Progenitor cell of endocrine pancreas (in vitro differentiated cells): ENCODE measurements around the gene LMOD3. TPM values are rescaled to one million over a fixed set of nuclear protein-coding genes. Genes with fewer than 3 reads are reported as not detected.

Experiments used
- DNase-seq: peaks from one replicate; pipeline ENCODE4 v3.0.0; 2021; ENCODE audit warnings: low spot score; ENCODE audit not compliant: unreplicated experiment
- H3K27ac Mint-ChIP-seq: 2 replicates; pipeline ENCODE4 v1.8.0; 2021; ENCODE audit warnings: mild to moderate bottlenecking, moderate library complexity, mixed read lengths
- H3K27me3 Mint-ChIP-seq: 2 replicates; pipeline ENCODE4 v1.8.0; 2021; ENCODE audit warnings: mixed read lengths
- H3K36me3 Mint-ChIP-seq: 2 replicates; pipeline ENCODE4 v1.8.0; 2022; ENCODE audit warnings: mixed read lengths; ENCODE audit not compliant: insufficient read depth
- H3K4me1 Mint-ChIP-seq: 2 replicates; pipeline ENCODE4 v1.8.0; 2021; ENCODE audit warnings: low read depth, mixed read lengths
- H3K4me3 Mint-ChIP-seq: 2 replicates; pipeline ENCODE4 v1.8.0; 2021; ENCODE audit warnings: low read depth, mild to moderate bottlenecking, moderate library complexity, mixed read lengths
- H3K9me3 Mint-ChIP-seq: 2 replicates; pipeline ENCODE4 v1.8.0; 2021; ENCODE audit warnings: low read depth, mixed read lengths
- CTCF ChIP-seq: fragments of 200-600 bp; sonication (generic); IDR thresholded peaks from one replicate; pipeline ENCODE4 v1.5.0; 2021; ENCODE audit warnings: antibody characterized with exemption, mild to moderate bottlenecking; ENCODE audit not compliant: unreplicated experiment
- total RNA-seq: library from RNA; stranded (reverse); gene quantifications from 2 replicates; pipeline ENCODE4 v1.2.1, GENCODE V29; 2021

The LMOD3 gene
- total RNA-seq, 1 donor from 2014 or later = not detected

- Mint-ChIP-seq H3K27me3 (no peaks in the 10 kb centered on the region), H3K4me3 (no peak overlapping the region), H3K27ac (no peak overlapping the region), H3K36me3 (peaks cover 12% of the 10 kb centered on the region), H3K9me3 (no peaks in the 10 kb centered on the region), H3K4me1 (peaks cover 2% of the 10 kb centered on the region)
- TF ChIP-seq CTCF = no peak
- DNase-seq = no peak
Measured at GRCh38 chr3:69065318-69065964, 57.0 kb downstream of the LMOD3 start.

GRCh38 chr3:69063636-69064035, 58.8 kb downstream of the LMOD3 start:
- H3K36me3 Mint-ChIP-seq = peaks cover 22% of the 10 kb centered on the region
- H3K4me1 Mint-ChIP-seq = peaks cover 2% of the 10 kb centered on the region
- H3K4me3 Mint-ChIP-seq = no peak overlapping the region
- no peaks in the 10 kb centered on the region for H3K9me3 Mint-ChIP-seq
- DNase-seq = no peak
- no peak overlapping the region for H3K27ac Mint-ChIP-seq
- no peak for TF ChIP-seq CTCF
- H3K27me3 Mint-ChIP-seq = no peaks in the 10 kb centered on the region

- Mint-ChIP-seq H3K9me3 (no peaks in the 10 kb centered on the region), H3K4me3 (no peak overlapping the region), H3K27me3 (no peaks in the 10 kb centered on the region), H3K4me1 (peaks cover 2% of the 10 kb centered on the region), H3K27ac (no peak overlapping the region), H3K36me3 (peaks cover 27% of the 10 kb centered on the region)
- TF ChIP-seq CTCF = no peak
- DNase-seq = no peak
Measured at GRCh38 chr3:69059688-69060087, 62.7 kb downstream of the LMOD3 start.

GRCh38 chr3:69058947-69059224, 63.5 kb downstream of the LMOD3 start:
- TF ChIP-seq CTCF = no peak
- H3K27ac Mint-ChIP-seq = no peak overlapping the region
- H3K9me3 Mint-ChIP-seq = no peaks in the 10 kb centered on the region
- no peak overlapping the region for H3K4me3 Mint-ChIP-seq
- DNase-seq = no peak
- no peaks in the 10 kb centered on the region for H3K27me3 Mint-ChIP-seq
- H3K36me3 Mint-ChIP-seq = peaks cover 26% of the 10 kb centered on the region
- H3K4me1 Mint-ChIP-seq = no peaks in the 10 kb centered on the region

- DNase-seq = no peak
- Mint-ChIP-seq H3K4me1 (no peaks in the 10 kb centered on the region), H3K4me3 (no peak overlapping the region), H3K36me3 (peaks cover 24% of the 10 kb centered on the region), H3K9me3 (no peaks in the 10 kb centered on the region), H3K27me3 (no peaks in the 10 kb centered on the region), H3K27ac (no peak overlapping the region)
- no peak for TF ChIP-seq CTCF
Measured at GRCh38 chr3:69058180-69058946, 64.0 kb downstream of the LMOD3 start.

Other genes with a start within 250 kb of the LMOD3 start
- 0.18 and 0.86 TPM in 2 replicates for gene TAFA4, start 190.0 kb downstream of the LMOD3 start, total RNA-seq
- gene EOGT, start 108.9 kb downstream of the LMOD3 start, total RNA-seq = 15.5 and 17.5 TPM in 2 replicates
- gene TMF1, start 70.3 kb downstream of the LMOD3 start, total RNA-seq = 30.1 and 34.2 TPM in 2 replicates
- gene UBA3, start 42.2 kb downstream of the LMOD3 start, total RNA-seq = 76.2 and 86.9 TPM in 2 replicates
- gene ARL6IP5, start 37.7 kb downstream of the LMOD3 start, total RNA-seq = 48.5 and 55.4 TPM in 2 replicates